Measurements from ENCODE around the gene MAGI2. TPM values are rescaled to one million over a fixed set of nuclear protein-coding genes. Genes with fewer than 3 reads are reported as not detected.
A peak's percentile ranks its signal among the peaks of the same experiment; 100 is the strongest.
"Not testable (repeated sequence)": the region's sequence is repeated elsewhere in the genome, so short reads cannot be mapped to it uniquely, and the experiment has no call there.

The MAGI2 gene
- total RNA-seq, 4 donors from 2014 or later = 0.90 to 2.4 (median 0.99) TPM

DNA sequence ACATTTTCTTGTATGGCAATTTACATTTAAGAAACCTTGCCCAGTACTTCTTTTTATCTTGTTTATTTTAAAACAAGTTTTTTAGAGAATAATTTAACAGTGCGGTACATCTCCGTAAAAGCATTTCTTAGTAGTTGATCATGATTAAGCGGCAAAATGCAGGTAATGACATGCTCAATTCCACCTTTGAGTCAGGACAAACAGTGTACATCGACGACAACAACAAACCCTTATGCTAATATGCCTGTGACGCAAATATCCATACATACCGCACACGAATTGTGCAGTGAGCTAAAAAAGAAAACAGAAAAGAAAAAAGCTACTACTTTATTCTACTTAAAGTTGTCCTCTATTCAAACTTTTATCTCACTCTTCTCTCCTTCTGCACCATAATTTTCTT, 1.9 kb downstream of the MAGI2 start:
- intact Hi-C loops (cut with DNase I; ENCODE audit: low total_unique reads) = loop anchor here (10.0 kb wide), 1 partner anchor 1757 kb away; the partner anchor contains the start of gene RSBN1L
- DNase-seq = no peak
- no peak for ATAC-seq

DNA sequence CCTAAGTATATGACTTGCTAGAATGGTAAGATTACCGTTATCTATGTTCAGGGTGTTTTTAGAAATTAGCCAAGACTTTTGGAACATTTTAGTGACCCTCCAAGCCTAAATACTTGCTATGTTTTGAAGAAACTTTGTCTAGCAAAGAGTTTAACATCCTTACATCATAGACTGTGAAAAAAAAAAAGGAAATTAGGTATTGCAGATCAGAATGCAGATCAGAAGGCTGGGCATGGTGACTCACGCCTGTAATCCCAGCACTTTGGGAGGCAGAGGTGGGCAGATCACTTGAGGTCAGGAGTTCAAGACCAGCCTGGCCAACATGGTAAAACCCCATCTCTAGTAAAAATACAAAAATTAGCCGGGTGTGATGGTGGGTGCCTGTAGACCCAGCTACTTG, 10.7 kb downstream of the MAGI2 start:
- H3K9me3 ChIP-seq; DNase-seq; intact Hi-C loops (cut with DNase I; ENCODE audit: low total_unique reads); ATAC-seq; H3K27ac ChIP-seq; H3K36me3 ChIP-seq; H3K4me1 ChIP-seq; H3K27me3 ChIP-seq; H3K4me3 ChIP-seq; in situ Hi-C loops (cut with MboI; ENCODE audit: low sequenced_read_pairs in 4 of 4): not testable (repeated sequence)

More for the DNA sequence above, 1.9 kb downstream of the MAGI2 start:
- H3K27ac ChIP-seq = peak overlapping the region; percentile 79 to 86 (median 84)
- TF ChIP-seq, protein P1, sequence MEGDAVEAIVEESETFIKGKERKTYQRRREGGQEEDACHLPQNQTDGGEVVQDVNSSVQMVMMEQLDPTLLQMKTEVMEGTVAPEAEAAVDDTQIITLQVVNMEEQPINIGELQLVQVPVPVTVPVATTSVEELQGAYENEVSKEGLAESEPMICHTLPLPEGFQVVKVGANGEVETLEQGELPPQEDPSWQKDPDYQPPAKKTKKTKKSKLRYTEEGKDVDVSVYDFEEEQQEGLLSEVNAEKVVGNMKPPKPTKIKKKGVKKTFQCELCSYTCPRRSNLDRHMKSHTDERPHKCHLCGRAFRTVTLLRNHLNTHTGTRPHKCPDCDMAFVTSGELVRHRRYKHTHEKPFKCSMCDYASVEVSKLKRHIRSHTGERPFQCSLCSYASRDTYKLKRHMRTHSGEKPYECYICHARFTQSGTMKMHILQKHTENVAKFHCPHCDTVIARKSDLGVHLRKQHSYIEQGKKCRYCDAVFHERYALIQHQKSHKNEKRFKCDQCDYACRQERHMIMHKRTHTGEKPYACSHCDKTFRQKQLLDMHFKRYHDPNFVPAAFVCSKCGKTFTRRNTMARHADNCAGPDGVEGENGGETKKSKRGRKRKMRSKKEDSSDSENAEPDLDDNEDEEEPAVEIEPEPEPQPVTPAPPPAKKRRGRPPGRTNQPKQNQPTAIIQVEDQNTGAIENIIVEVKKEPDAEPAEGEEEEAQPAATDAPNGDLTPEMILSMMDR (IDR thresholded peaks at IDR 0.05 in 4 of 5, conservative IDR thresholded peaks at IDR 0.05 in 1 of 5) = no peak
- no peak for TF ChIP-seq POLR2A (IDR thresholded peaks at IDR 0.05)
- peaks cover 0 to 6% of the 10 kb centered on the region in 2 donors for H3K4me1 ChIP-seq
- H3K27me3 ChIP-seq = no peaks in the 10 kb centered on the region
- in situ Hi-C loops (cut with MboI; ENCODE audit: low sequenced_read_pairs in 4 of 4) = no loop called here
- peak overlapping the region; percentile 78 to 91 (median 84) for H3K4me3 ChIP-seq
- no peaks in the 10 kb centered on the region for H3K9me3 ChIP-seq
- H3K36me3 ChIP-seq = no peaks in the 10 kb centered on the region

DNA sequence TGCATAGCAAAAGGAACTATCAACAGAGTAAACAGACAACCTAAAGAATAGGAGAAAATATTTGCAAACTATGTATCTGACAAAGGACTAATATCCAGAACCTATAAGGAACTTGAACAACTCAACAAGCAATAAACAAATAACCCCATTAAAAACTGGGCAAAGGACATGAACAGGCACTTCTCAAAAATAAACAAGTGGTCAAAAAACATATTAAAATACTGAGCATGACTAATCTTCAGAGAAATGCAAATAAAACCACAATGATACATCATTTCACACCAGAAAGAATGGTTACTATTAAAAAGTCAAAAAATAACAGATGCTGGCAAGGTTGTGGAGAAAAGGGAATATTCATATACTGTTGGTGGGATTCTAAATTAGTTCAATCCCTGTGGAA, 17.1 kb downstream of the MAGI2 start:
- H3K4me1 ChIP-seq = no peaks in the 10 kb centered on the region
- intact Hi-C loops (cut with DNase I; ENCODE audit: low total_unique reads) (no loop called here), in situ Hi-C loops (cut with MboI; ENCODE audit: low sequenced_read_pairs in 4 of 4) (no loop called here)
- H3K9me3 ChIP-seq = no peaks in the 10 kb centered on the region
- H3K36me3 ChIP-seq = no peaks in the 10 kb centered on the region
- ATAC-seq (no peak), DNase-seq (no peak)
- H3K4me3 ChIP-seq = no peak overlapping the region
- H3K27ac ChIP-seq = no peak overlapping the region
- no peak for TF ChIP-seq POLR2A (IDR thresholded peaks at IDR 0.05)
- no peaks in the 10 kb centered on the region for H3K27me3 ChIP-seq

DNA sequence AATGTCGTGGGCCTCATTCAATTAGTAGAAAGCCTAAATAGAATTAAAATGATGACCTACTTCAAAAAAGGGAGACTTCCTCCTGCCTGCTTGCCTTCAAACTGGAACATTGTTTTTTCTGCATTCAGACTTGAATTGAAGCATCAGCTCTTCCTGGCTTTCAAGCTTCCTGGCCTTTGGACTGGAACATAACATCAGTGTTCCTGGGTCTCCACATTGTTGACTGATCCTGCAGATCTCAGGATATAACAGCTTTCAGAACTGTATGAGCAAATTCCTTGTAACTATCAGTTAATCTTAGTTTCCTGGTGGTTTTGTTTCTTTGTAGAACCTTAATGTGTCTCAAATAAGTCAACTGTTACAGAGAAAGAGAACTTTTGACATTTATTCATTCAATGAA, 18.6 kb downstream of the MAGI2 start:
- TF ChIP-seq, protein P1 (IDR thresholded peaks at IDR 0.05 in 4 of 5, conservative IDR thresholded peaks at IDR 0.05 in 1 of 5) = no peak
- TF ChIP-seq POLR2A (IDR thresholded peaks at IDR 0.05) = no peak
- no peak for ATAC-seq
- H3K9me3 ChIP-seq = no peaks in the 10 kb centered on the region
- DNase-seq = no peak
- no peak overlapping the region for H3K27ac ChIP-seq
- in situ Hi-C loops (cut with MboI; ENCODE audit: low sequenced_read_pairs in 4 of 4) (no loop called here), intact Hi-C loops (cut with DNase I; ENCODE audit: low total_unique reads) (no loop called here)
- no peaks in the 10 kb centered on the region for H3K27me3 ChIP-seq
- H3K36me3 ChIP-seq = no peaks in the 10 kb centered on the region
- H3K4me1 ChIP-seq = no peaks in the 10 kb centered on the region
- no peak overlapping the region for H3K4me3 ChIP-seq

DNA sequence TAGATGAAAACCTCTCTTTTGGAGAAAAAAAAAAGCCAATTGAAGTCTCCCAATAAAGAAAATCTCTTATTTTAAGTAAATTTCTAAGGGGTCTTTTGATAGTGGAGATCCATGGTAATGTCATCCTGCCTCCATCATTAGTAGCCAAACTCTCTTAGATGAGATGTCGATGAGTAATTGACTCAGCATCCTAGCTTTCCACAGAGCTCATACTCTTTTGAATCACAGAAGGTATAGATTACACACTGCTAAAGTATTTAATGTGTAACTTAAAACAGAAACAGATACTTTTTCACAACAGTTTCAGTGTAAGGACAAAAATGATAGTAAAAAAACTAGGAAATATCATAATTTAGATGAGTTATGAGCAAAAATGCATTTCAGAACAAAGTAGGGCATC, 19.4 kb downstream of the MAGI2 start:
- Histone ChIP-seq H3K36me3 (no peaks in the 10 kb centered on the region), H3K9me3 (no peaks in the 10 kb centered on the region), H3K4me3 (no peak overlapping the region), H3K27me3 (no peaks in the 10 kb centered on the region), H3K27ac (no peak overlapping the region), H3K4me1 (no peaks in the 10 kb centered on the region)
- no peak for TF ChIP-seq POLR2A (IDR thresholded peaks at IDR 0.05)
- TF ChIP-seq, protein P1 (IDR thresholded peaks at IDR 0.05 in 4 of 5, conservative IDR thresholded peaks at IDR 0.05 in 1 of 5) = no peak
- no peak for DNase-seq
- no peak for ATAC-seq
- intact Hi-C loops (cut with DNase I; ENCODE audit: low total_unique reads) = no loop called here
- in situ Hi-C loops (cut with MboI; ENCODE audit: low sequenced_read_pairs in 4 of 4) = no loop called here

DNA sequence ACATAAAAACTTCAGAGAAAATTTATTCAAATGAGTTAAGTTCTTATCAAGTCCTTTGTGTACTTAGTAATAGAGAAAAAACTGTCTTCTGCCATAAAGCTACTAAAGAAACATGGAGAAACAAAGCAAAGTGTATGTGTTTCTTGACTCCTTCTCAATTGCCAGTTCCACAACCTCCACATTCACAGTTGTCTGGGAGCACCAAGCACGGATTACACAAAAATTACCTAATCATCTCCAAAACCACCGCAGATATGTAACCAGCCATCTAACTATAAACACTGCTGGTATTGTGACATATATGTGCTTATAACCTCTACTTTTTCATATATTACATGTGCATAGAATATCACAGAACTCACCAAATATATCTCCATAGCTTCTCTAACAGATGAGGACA, 23.1 kb downstream of the MAGI2 start:
- in situ Hi-C loops (cut with MboI; ENCODE audit: low sequenced_read_pairs in 4 of 4) = no loop called here
- no peaks in the 10 kb centered on the region for H3K27me3 ChIP-seq
- no peaks in the 10 kb centered on the region for H3K4me1 ChIP-seq
- no peak for DNase-seq
- intact Hi-C loops (cut with DNase I; ENCODE audit: low total_unique reads) = no loop called here
- TF ChIP-seq, protein P1 (IDR thresholded peaks at IDR 0.05 in 4 of 5, conservative IDR thresholded peaks at IDR 0.05 in 1 of 5) = no peak
- no peak for TF ChIP-seq POLR2A (IDR thresholded peaks at IDR 0.05)
- H3K4me3 ChIP-seq = no peak overlapping the region
- no peak for ATAC-seq
- H3K36me3 ChIP-seq = no peaks in the 10 kb centered on the region
- H3K9me3 ChIP-seq = no peaks in the 10 kb centered on the region
- no peak overlapping the region for H3K27ac ChIP-seq
